H4 (cell line): ENCODE results near the gene SYCE1L. TPM values are rescaled to one million over a fixed set of nuclear protein-coding genes. Genes with fewer than 3 reads are reported as not detected.
A peak's percentile ranks its signal among the peaks of the same experiment; 100 is the strongest.
"Not testable (repeated sequence)": the region's sequence is repeated elsewhere in the genome, so short reads cannot be mapped to it uniquely, and the experiment has no call there.

Experiments
- DNase-seq: peaks from one replicate; pipeline ENCODE4 v3.0.0-alpha.2; 2015; ENCODE audit warnings: low spot score
- total RNA-seq: library from RNA; depleted of rRNA; stranded (reverse); fragments of >200 nt; shearing (Covaris generic); gene quantifications from 2 replicates; pipeline ENCODE4 v1.2.3, GENCODE V29; 2014

SYCE1L gene
- total RNA-seq, 1 experiment from 2014 or later, result 0.68 TPM

DNA sequence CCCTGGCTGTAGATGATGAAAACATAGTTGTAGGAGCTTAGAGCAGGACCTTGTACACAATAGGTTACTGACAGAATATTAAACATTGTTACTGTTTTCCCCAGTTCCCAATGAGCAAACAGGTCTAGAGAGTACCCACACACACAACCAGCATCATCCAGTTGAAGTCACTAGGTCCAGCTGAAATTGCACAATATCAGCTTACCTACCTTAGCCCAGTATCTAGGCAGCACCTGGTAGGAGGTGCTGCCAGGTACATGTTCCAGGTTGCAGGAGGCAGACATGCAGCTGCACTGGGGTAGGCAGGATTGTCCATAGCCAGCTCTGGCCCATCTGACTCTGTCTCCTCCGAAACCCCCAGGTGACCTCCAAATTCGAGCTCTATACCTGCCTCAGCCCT is 1.5 kb upstream of the SYCE1L start:
- DNase-seq, result no peak

GRCh38 chr16:77206533-77206932 is 7.3 kb downstream of the SYCE1L start:
- no peak for DNase-seq

- no peak for DNase-seq
Observed at GRCh38 chr16:77207030-77207429, 7.8 kb downstream of the SYCE1L start.

DNA sequence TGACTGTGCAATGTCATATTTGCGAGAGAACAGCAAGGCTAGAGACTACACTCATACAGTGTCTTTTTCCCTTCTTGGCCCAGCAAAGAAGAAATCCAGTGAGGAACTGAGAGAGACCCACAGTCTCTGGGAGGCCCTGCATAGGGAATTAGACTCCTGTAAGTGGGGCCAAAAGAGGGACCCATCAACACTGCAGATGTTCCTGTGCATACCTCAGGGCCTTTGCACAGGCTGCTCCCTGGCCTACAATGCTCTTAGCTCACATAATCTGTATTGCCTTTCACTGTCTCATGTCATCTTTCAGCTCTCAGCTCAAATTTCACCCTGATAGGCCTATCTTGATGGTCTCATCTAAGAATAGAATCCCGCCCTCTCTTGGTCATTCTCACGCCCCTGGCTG is 9.2 kb downstream of the SYCE1L start:
- no peak for DNase-seq

DNA sequence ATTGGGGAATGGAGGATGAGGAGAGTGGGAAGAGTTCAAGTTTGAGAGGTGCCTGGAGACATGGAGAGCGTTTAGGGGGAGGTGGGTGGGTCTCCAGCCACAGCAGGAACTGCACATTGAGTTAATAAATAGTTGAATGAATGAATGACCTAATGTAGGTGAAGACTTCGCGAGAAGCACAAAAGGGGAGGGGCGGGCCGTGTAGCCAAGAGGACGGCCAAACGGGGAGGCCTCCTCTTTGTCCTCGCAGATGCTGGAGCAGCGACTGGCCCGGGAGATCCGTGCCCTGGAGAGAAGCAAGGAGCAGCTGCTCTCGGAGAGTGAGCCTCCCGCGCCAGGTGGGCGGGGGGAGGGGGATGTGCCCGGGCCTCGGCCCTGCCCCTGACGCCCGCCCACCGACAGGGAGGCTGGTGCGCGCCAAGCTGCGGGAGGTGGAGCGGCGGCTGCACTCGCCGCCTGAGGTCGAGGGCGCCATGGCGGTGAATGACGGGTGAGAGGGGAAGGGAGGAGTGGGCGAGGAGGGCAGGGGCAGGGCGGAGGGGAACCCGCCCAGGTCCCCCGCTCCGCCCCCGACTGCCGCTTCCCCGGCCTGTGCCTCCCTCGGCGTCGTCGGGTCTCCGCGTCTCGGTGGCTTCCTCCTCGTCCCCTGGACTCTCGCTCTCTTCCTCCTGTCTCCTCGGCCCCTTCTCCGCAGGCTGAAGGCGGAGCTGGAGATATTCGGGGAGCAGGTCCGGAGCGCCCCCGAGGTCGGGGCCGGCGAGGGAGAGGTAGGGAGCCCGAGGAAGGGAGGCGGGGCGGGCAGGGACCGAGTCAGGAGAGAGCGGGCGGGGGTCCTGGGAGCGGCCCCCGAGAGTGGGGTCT is 12.9 kb downstream of the SYCE1L start:
- peak; percentile 40 for DNase-seq

DNA sequence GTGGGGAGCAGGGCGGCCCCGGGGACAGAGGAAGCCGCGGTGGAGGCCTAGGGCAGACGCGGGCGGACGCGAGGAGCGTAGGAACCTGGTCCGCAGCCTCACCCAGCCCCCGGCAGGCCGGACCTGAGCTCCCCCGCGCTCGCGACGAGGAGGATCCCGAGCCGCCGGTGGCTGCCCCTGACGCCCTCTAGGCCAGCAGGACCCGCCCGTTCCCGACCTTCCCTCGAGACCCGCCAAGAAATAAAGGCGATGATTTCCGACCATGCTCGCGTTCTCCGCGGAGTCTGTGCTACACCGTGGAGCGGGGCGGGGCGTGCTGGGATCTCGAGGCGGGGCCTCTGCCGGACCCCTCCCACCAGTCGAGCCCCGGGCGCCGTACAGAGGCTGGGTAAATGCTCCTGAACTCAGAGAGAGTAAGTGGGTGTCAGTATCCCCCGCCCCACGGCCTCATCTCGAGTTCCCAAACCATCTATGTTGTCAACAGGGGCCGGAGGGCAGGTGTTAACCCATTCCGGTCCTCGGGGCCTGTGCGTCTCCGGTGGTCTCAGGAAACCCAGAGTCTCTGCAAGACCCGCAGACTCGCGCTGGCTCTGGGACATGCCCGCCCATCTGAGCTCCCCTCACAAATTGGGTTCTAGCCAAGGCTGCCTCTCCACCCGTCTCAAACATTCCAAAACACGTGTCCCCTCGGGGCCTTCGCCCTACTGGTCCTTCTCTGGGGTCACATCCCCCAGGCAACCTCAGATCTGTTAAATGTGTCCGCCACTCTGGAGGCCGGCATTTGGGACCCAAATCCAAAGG is 13.7 kb downstream of the SYCE1L start:
- no peak for DNase-seq

DNA sequence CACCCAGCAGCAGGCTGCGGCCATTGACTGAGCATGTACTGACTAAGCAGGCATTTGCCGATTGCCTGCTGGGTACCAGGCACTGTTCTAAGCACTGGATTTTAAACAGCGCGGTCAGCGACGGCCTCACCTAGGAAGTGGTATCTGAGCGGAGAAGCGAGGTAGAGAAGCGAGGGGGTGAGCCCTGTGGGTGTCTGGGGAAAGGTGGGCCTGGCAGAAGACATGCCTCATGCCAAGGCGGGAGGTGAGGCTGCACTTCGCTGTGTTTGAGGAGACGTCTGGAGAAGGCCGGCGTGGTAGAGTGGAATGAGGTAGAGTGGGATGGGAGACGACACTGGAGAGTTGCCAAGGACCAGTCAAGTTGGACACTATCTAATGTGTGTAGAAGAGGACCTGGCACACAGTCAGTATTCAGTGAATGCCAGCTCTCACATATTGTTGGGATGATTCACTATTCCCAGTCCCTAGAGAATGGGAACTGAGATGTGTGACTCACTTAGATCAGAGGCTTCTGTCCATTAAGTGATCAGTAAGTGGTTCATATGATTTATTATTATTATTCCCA is 14.4 kb downstream of the SYCE1L start:
- peak; percentile 58 for DNase-seq

DNA sequence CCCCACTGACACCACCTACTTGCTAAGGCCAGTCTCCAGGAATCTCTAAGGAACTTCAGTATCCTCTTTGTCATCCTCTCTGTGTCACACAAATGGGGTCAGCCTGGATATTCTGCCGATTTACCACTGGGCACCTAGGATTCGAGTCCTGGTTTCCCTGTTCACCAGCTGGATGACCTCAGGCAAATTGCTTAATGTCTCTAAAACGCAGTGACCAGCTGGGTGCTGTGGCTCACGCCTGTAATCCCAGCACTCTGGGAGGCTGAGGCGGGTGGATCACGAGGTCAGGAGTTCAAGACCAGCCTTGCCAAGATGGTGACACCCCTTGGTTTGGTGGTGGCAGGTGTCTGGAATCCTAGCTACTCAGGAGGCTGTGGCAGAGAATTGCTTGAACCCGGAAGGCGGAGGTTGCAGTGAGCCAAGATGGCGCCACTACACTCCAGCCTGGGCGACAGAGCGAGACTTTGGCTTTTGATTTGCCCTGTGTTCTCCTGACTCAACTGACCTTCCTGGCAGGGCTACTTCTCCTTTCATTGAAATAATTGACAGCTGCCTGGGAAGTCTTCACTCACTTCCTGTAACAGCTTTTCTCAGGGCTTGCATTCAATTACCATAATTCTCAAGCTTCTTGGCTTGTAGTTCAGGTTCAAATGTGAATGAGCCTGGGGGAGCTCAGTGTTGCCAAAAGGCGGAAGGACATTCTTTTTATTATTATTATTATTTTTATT is 15.4 kb downstream of the SYCE1L start:
- DNase-seq, result no peak

GRCh38 chr16:77219437-77219836 is 20.2 kb downstream of the SYCE1L start:
- no peak for DNase-seq

GRCh38 chr16:77220427-77220826 is 21.2 kb downstream of the SYCE1L start:
- no peak for DNase-seq

DNA sequence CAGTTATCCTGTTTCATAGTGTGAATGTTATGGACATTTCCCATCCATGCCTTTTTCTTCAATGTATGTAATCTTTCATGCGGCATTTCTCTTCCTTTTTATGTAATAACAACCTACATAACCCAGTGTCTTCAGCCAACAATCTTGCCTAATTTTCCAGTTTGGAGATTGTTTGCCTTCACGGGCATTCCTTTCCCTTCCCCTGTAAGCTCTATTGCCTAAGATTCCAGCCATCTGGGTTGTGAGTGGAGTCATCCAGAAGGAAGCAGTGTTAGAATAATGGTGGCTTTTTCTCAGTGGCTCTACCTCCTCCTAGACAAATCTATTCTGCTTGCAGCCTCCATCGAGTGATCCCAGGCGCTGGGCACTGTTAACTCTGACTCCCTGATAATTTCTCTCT is 22.3 kb downstream of the SYCE1L start:
- no peak for DNase-seq

DNA sequence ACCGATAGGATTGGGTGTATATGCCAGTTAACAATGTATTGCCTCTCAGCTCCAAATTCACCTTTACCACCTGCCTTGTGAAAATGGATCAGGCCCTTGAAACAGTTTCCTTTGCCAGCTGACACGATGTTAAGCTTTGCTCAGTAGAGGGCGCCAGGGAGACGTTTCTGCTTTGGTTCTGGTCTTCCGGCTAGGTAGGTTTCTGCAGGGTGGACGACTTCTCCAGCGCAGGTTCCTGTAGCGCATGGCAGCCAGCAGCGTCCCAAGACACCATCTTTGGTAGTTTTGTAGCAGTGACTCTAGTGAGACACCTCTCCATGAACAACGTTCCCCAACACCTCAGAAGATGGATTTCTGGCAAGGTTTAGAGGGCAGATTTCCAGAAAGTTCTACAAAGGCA is 24.0 kb downstream of the SYCE1L start:
- DNase-seq, result no peak

DNA sequence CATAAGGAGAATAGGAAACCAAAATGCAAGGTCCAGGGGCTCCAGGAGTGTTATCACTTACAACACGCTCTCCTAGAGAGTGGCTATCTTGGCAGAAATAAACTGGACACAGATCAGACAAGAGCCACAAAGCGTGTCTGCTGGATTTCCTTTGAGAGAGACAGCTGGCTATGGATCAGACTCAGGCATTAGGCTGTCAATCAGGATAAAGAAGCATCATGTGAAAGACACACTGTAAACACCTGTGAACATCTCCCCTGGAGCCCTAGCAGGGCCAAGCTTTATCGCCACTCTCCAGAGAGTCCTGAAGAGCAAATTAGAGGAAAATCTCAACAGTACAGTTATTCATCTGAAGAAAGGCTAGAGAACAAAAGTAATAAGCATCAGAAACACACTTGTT is 26.0 kb downstream of the SYCE1L start:
- no peak for DNase-seq

DNA sequence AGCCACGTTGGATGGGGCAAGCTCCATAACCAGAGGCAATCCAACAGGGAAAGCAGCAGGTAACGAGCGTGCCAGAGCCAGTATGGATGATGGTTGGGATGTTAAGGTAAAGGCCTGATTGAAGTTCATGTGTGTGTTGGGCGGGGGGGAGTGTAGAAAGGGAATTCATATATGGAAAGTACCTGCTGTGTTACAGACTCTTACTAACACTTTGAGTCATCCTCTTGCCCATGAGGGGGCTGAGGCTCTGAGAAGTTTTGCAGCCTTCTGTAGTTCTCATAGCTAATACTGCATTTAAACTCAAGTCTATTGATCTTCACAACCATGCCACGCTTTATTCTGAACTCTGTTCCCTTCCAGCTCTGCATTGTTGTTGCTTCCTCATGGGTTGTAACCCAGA is 28.5 kb downstream of the SYCE1L start:
- no peak for DNase-seq

DNA sequence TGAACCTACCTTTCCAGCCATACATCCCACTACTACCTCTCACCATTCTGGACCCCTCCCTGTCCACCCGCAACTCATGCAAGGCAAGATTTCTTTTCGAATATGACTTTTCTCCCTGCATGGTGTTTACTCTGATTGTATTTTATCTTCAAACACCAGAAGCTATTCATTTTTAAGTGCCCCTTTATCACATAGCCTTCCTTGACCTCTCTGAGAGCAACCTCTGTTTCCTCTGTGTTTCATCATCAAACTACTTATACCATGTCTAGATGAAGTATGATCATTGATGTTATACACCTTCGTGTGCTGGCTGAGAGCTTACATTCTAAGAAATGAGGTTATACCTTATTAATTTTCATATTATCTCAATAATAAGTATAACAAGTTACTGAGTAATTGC is 31.8 kb downstream of the SYCE1L start:
- DNase-seq, result no peak

DNA sequence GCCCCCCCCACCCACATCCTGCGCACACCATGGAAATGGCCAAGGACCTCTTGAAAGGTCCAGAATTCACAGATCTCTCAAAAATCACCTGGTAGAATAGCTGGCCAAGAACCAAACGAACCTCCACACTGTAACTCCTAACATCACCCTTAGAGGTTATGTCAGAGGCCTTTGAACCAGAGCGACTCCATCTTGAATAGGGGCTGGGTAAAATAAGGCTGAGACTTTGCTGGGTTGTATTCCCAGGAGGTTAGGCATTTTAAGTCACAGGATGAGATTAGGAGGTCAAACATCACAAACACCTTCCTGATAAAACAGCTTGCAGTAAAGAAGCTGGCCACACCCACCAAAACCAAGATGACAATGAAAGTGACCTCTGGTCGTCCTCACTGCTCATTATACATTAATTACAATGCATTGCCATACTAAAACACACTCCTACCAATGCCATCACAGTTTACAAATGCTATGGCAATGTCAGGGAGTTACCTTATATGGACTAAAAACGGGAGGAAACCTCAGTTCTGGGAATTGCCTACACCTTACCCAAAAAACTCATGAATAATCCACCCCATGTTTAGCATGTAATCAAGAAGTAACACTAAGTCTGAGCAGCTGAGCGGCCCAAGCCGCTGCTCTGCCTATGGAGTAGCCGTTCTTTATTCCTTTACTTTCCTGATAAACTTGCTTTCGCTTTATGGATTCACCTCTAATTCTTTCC is 34.8 kb downstream of the SYCE1L start:
- no peak for DNase-seq

DNA sequence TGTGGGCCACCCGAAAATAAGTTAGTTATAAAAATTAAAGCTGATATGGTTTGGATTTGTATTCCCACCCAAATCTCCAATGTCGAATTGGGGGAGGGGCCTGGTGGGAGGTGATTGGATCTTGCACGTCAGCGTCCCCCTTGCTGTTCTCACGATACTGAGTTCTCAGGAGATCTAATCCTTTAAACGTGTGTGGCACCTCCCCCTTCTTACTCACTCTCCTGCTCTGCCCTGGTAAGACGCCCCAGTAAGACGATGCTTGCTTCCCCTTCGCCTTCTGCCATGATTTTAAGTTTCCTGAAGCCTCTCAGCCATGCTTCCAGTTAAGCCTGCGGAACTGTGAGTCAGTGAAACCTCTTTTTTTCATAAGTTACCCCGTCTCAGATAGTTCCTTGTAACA is 35.4 kb downstream of the SYCE1L start:
- no peak for DNase-seq

DNA sequence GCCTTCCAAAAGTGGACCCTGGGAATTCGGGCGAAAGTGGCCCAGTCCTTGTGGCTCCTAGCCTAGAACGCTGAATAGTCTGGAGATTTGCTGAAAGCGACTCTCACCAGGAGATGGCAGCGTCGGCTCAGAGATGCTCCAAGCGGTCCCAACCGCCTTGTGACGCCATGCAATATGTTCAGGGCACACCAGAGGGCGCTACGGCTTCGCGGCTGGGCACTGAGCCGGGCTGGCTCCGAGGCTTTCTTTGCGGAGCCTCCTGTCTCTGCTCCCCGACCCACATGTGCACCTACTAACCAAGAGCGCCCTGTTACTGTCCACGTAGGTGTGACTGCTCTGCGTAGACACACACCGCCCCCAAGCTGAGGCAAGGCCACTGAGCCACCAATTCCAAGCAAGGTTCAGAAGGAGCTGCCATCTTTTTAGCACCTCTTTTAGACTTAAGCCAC is 36.9 kb downstream of the SYCE1L start:
- DNase-seq, result peak; percentile 76

DNA sequence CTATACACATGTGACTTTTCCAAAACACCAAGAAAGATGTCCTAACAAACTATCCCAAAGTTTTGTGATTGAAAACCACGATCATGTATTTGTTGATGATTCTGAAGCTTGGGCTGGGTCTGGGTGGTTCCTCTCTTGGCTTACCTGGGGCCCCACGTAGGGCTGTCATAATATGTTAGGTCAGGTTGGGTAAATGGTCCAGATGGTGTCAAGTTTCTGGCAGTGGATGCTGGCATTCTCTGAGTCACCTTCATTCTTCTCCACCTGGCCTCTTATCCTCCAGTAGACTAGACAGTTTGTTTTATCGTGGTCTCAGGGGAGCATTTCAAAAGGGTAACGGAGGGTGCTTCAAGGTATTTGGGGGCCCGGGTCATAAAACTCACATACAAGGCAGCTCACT is 39.4 kb downstream of the SYCE1L start:
- no peak for DNase-seq

GRCh38 chr16:77242471-77242870 is 43.3 kb downstream of the SYCE1L start:
- DNase-seq, result not testable (repeated sequence)

- no peak for DNase-seq
Observed at GRCh38 chr16:77246150-77246549, 46.9 kb downstream of the SYCE1L start.
